ENCODE data around the gene GRK1.

The GRK1 gene

GRCh38 chr13:113767366-113767765 is 100.3 kb downstream of the GRK1 start:
- H3K36me3 ChIP-seq (ENCODE audit: control insufficient read depth, insufficient read depth, low read length), result no peaks in the 10 kb centered on the region
- H3K4me3 ChIP-seq (ENCODE audit: low read depth, low read length), result no peak overlapping the region
- H3K27me3 ChIP-seq (ENCODE audit: control insufficient read depth, insufficient read depth, low read length), result peaks cover 4% of the 10 kb centered on the region; the same call in 1 of the 2 replicates
- no peak overlapping the region for H3K9ac ChIP-seq (ENCODE audit: low read length)
- H3K27ac ChIP-seq (ENCODE audit: low read depth, low read length), result no peak overlapping the region
- no peaks in the 10 kb centered on the region for H3K9me3 ChIP-seq (ENCODE audit: control insufficient read depth, insufficient read depth, low read depth, low read length)
- H3K4me1 ChIP-seq (ENCODE audit: control insufficient read depth, insufficient read depth, low read length), result peaks cover 5% of the 10 kb centered on the region; the same call in 1 of the 2 replicates

DNA sequence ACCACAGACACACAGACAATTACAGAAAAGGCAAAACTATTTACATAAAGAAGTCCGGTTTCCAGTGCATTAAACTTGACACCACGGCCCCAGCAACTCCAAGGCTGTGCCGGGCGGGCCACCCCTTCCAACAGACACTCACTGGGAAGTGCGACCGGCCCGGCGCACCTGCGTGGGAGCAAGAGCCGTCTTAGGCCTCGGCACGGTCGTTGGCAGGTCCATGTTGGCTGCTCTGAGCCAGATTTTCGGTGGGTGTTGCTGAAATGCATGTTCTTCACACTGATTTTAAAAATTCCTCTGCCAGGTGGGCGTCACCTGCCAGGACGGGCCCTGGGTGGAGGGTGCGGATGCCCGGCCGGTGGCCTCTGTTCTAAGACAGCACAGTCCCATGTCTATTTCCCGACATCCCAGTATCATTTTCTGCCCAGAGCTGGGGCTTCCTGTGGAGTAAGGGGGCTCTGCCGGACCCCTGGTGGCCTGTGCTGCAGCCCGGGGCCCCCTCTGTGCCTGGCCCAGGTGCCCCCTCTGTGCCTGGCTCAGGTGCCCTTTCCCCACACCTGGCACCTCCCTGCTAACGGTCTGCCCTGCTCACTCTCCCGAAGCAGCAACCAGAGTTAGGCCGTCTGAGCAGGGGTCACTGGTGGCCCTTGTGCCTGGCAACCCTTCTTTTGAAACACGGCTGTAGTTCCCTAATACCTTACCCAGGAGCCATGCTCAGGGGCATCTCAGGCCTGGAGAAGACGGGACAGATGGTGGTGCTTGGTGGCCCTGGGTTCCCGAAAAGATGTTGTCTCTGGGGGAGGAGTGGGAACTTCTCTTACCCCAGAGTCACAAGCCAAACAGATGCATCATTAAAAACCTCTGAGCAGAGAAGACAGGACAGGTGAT is 101.2 kb downstream of the GRK1 start:
- H3K27ac ChIP-seq (ENCODE audit: low read depth, low read length), result no peak overlapping the region
- no peak overlapping the region for H3K9ac ChIP-seq (ENCODE audit: low read length)
- no peaks in the 10 kb centered on the region; the same call in 1 of the 2 replicates for H3K27me3 ChIP-seq (ENCODE audit: control insufficient read depth, insufficient read depth, low read length)

GRCh38 chr13:113769106-113769505 is 102.1 kb downstream of the GRK1 start:
- Histone ChIP-seq H3K9ac (ENCODE audit: low read length) (no peak overlapping the region), H3K9me3 (ENCODE audit: control insufficient read depth, insufficient read depth, low read depth, low read length) (no peaks in the 10 kb centered on the region), H3K27ac (ENCODE audit: low read depth, low read length) (no peak overlapping the region), H3K4me3 (ENCODE audit: low read depth, low read length) (no peak overlapping the region), H3K4me1 (ENCODE audit: control insufficient read depth, insufficient read depth, low read length) (peaks cover 5% of the 10 kb centered on the region; the same call in 1 of the 2 replicates), H3K36me3 (ENCODE audit: control insufficient read depth, insufficient read depth, low read length) (no peaks in the 10 kb centered on the region), H3K27me3 (ENCODE audit: control insufficient read depth, insufficient read depth, low read length) (0 out of 2 replicates have a peak, but pooled peaks cover 6% of the 10 kb centered on the region)

More for the DNA sequence above, 101.2 kb downstream of the GRK1 start:
- no peaks in the 10 kb centered on the region for H3K36me3 ChIP-seq (ENCODE audit: control insufficient read depth, insufficient read depth, low read length)
- no peak overlapping the region for H3K4me3 ChIP-seq (ENCODE audit: low read depth, low read length)
- no peaks in the 10 kb centered on the region for H3K9me3 ChIP-seq (ENCODE audit: control insufficient read depth, insufficient read depth, low read depth, low read length)
- peaks cover 5% of the 10 kb centered on the region; the same call in 1 of the 2 replicates for H3K4me1 ChIP-seq (ENCODE audit: control insufficient read depth, insufficient read depth, low read length)

DNA sequence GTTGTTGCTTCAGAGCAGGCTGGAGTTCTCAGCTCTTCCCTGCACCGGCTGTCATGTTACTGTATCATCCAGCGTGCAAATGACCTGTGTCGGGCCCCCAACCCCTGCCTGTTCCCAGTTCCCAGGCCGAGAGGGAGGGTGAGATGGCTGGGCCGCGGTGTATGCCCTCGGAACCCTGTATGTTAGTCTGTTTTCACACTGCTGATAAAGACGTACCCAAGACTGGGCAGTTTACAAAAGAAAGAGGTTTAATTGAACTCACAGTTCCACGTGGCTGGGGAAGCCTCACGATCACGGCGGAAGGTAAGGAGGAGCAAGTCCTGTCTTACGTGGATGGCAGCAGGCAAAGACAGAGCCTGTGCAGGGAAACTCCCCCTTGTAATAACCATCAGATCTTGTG is 102.9 kb downstream of the GRK1 start:
- no peaks in the 10 kb centered on the region for H3K36me3 ChIP-seq (ENCODE audit: control insufficient read depth, insufficient read depth, low read length)
- no peak overlapping the region for H3K27ac ChIP-seq (ENCODE audit: low read depth, low read length)
- 0 out of 2 replicates have a peak, but pooled peaks cover 14% of the 10 kb centered on the region for H3K27me3 ChIP-seq (ENCODE audit: control insufficient read depth, insufficient read depth, low read length)
- no peak overlapping the region for H3K9ac ChIP-seq (ENCODE audit: low read length)
- peaks cover 5% of the 10 kb centered on the region; the same call in 1 of the 2 replicates for H3K4me1 ChIP-seq (ENCODE audit: control insufficient read depth, insufficient read depth, low read length)
- H3K9me3 ChIP-seq (ENCODE audit: control insufficient read depth, insufficient read depth, low read depth, low read length), result no peaks in the 10 kb centered on the region
- H3K4me3 ChIP-seq (ENCODE audit: low read depth, low read length), result no peak overlapping the region

- Histone ChIP-seq H3K4me3 (ENCODE audit: low read depth, low read length) (no peak overlapping the region), H3K9me3 (ENCODE audit: control insufficient read depth, insufficient read depth, low read depth, low read length) (no peaks in the 10 kb centered on the region), H3K27me3 (ENCODE audit: control insufficient read depth, insufficient read depth, low read length) (0 out of 2 replicates have a peak, but pooled peaks cover 14% of the 10 kb centered on the region), H3K9ac (ENCODE audit: low read length) (no peak overlapping the region), H3K4me1 (ENCODE audit: control insufficient read depth, insufficient read depth, low read length) (peaks cover under 1% of the 10 kb centered on the region; the same call in 1 of the 2 replicates), H3K27ac (ENCODE audit: low read depth, low read length) (no peak overlapping the region), H3K36me3 (ENCODE audit: control insufficient read depth, insufficient read depth, low read length) (no peaks in the 10 kb centered on the region)
Observed at GRCh38 chr13:113770441-113770840, 103.4 kb downstream of the GRK1 start.

DNA sequence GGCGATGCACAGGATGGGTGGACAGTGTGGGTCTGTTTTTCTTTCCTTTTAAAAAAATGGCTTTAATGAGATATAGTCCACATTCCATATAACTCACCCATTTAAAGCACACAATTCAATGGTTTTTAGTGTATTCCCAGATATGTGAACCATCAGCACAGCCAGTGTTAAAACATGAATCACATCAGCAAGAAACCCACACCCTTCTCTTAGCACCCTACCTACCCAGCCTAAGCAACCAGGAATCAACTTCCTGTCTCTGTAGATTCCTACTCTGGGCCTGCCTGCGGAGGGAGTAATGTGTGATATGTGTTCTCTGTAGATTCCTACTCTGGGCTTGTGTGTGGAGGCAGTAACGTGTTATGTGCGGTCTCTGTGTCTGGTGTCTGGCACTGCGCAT is 103.9 kb downstream of the GRK1 start:
- Histone ChIP-seq H3K27me3 (ENCODE audit: control insufficient read depth, insufficient read depth, low read length) (0 out of 2 replicates have a peak, but pooled peaks cover 14% of the 10 kb centered on the region), H3K9me3 (ENCODE audit: control insufficient read depth, insufficient read depth, low read depth, low read length) (no peaks in the 10 kb centered on the region), H3K4me3 (ENCODE audit: low read depth, low read length) (no peak overlapping the region), H3K4me1 (ENCODE audit: control insufficient read depth, insufficient read depth, low read length) (no peaks in the 10 kb centered on the region), H3K36me3 (ENCODE audit: control insufficient read depth, insufficient read depth, low read length) (no peaks in the 10 kb centered on the region), H3K9ac (ENCODE audit: low read length) (no peak overlapping the region), H3K27ac (ENCODE audit: low read depth, low read length) (no peak overlapping the region)

GRCh38 chr13:113771709-113772331 is 104.8 kb downstream of the GRK1 start:
- peaks cover 17% of the 10 kb centered on the region; the same call in 1 of the 2 replicates for H3K27me3 ChIP-seq (ENCODE audit: control insufficient read depth, insufficient read depth, low read length)
- H3K36me3 ChIP-seq (ENCODE audit: control insufficient read depth, insufficient read depth, low read length), result no peaks in the 10 kb centered on the region
- H3K9ac ChIP-seq (ENCODE audit: low read length), result no peak overlapping the region
- H3K27ac ChIP-seq (ENCODE audit: low read depth, low read length), result no peak overlapping the region
- H3K4me1 ChIP-seq (ENCODE audit: control insufficient read depth, insufficient read depth, low read length), result no peaks in the 10 kb centered on the region
- no peaks in the 10 kb centered on the region for H3K9me3 ChIP-seq (ENCODE audit: control insufficient read depth, insufficient read depth, low read depth, low read length)
- H3K4me3 ChIP-seq (ENCODE audit: low read depth, low read length), result no peak overlapping the region

DNA sequence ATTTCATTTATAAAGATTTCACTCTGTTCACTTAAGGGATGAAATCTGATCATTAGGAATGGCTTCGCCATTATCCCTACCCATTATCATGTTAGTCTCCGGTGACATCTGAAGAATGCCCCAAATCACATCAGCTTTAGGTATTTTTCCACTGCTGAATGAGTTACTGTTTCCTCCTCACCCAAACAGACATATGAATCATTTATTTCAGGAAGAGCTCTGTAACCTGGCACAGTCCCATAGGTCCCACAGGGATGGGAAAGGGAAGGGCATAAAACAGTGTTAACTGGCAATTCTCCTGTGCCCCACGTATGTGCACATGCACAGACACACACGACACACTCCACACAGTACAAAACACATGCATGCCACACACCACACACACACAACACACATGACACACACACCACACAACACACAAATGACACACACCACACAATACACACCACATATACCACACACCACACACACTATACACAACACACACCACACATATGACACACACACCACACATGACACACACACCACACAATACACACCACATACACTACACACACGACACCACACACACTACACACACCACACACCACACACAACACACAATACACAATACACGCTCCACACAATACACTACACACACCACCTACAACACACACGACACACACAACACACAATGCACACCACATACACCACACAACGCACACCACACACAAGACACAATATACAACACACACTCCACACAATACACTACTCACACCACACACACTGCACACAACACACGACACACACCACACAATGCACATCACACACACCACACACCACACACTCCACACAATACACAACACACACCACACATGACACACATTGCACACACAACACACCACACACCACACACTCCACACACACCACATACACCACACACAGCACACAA is 107.4 kb downstream of the GRK1 start:
- Histone ChIP-seq H3K9me3 (ENCODE audit: control insufficient read depth, insufficient read depth, low read depth, low read length) (no peaks in the 10 kb centered on the region), H3K9ac (ENCODE audit: low read length) (no peak overlapping the region), H3K4me1 (ENCODE audit: control insufficient read depth, insufficient read depth, low read length) (no peaks in the 10 kb centered on the region), H3K27me3 (ENCODE audit: control insufficient read depth, insufficient read depth, low read length) (peaks cover 37% of the 10 kb centered on the region; the same call in 1 of the 2 replicates), H3K27ac (ENCODE audit: low read depth, low read length) (no peak overlapping the region), H3K36me3 (ENCODE audit: control insufficient read depth, insufficient read depth, low read length) (no peaks in the 10 kb centered on the region), H3K4me3 (ENCODE audit: low read depth, low read length) (no peak overlapping the region)

- Histone ChIP-seq H3K9ac (ENCODE audit: low read length) (no peak overlapping the region), H3K9me3 (ENCODE audit: control insufficient read depth, insufficient read depth, low read depth, low read length) (no peaks in the 10 kb centered on the region), H3K4me1 (ENCODE audit: control insufficient read depth, insufficient read depth, low read length) (no peaks in the 10 kb centered on the region), H3K27me3 (ENCODE audit: control insufficient read depth, insufficient read depth, low read length) (peaks cover 37% of the 10 kb centered on the region; the same call in 1 of the 2 replicates), H3K36me3 (ENCODE audit: control insufficient read depth, insufficient read depth, low read length) (no peaks in the 10 kb centered on the region), H3K27ac (ENCODE audit: low read depth, low read length) (no peak overlapping the region), H3K4me3 (ENCODE audit: low read depth, low read length) (no peak overlapping the region)
Observed at GRCh38 chr13:113775451-113776145, 108.6 kb downstream of the GRK1 start.

Data from HUES6 (cell line).